Thymus (tissue), 11 donors: ENCODE data around the gene MID1. TPM values are rescaled to one million over a fixed set of nuclear protein-coding genes. Genes with fewer than 3 reads are reported as not detected.

ENCODE experiments used
- DNase-seq, 9 donors: peaks; one replicate each; pipeline ENCODE4 v3.0.0-alpha.2; 2013; ENCODE audit warnings: low spot score in 9 of 9, low read depth in 6 of 9, missing footprints in 1 of 9
- H3K27ac ChIP-seq, 2 donors: one replicate each; pipeline ENCODE4 v1.5.1; 2013; ENCODE audit warnings: control low read depth in 1 of 2, low read depth in 1 of 2, low read length in 1 of 2, mild to moderate bottlenecking in 1 of 2, moderate library complexity in 1 of 2
- H3K27me3 ChIP-seq, 2 donors: one replicate each; pipeline ENCODE4 v1.5.1; 2013; ENCODE audit warnings: low read length in 1 of 2; ENCODE audit not compliant: control insufficient read depth in 2 of 2, insufficient read depth in 1 of 2
- H3K36me3 ChIP-seq, 2 donors: one replicate each; pipeline ENCODE4 v1.5.1; 2013; ENCODE audit warnings: low read length in 1 of 2, mild to moderate bottlenecking in 1 of 2, moderate library complexity in 1 of 2; ENCODE audit not compliant: control insufficient read depth in 2 of 2, insufficient read depth in 2 of 2
- H3K4me1 ChIP-seq, 2 donors: one replicate each; pipeline ENCODE4 v1.5.1; 2013; ENCODE audit warnings: low read length in 2 of 2; ENCODE audit not compliant: control insufficient read depth in 2 of 2, insufficient read depth in 2 of 2
- H3K4me3 ChIP-seq, 2 donors: one replicate each; pipeline ENCODE4 v1.5.1; 2013; ENCODE audit warnings: low read length in 2 of 2, control low read depth in 1 of 2, mild to moderate bottlenecking in 1 of 2
- H3K9me3 ChIP-seq, 2 donors: one replicate each; pipeline ENCODE4 v1.5.1; 2013; ENCODE audit warnings: low read length in 1 of 2, mild to moderate bottlenecking in 1 of 2; ENCODE audit not compliant: control insufficient read depth in 2 of 2, insufficient read depth in 1 of 2
- WGBS: extraction: QIAGEN DNeasy Blood & Tissue Kit; methylation state at CpG from one replicate; pipeline ENCODE4 v1.1.7; 2013; 5-methylcytosine and 5-hydroxymethylcytosine counted together
- polyA plus RNA-seq: library from polyadenylated mRNA; stranded (reverse); fragments of 200-250 nt; gene quantifications from one replicate; pipeline ENCODE4 v1.2.3, GENCODE V29; 2013
- total RNA-seq: library from RNA; stranded (reverse); fragments of 120-200 nt; gene quantifications from one replicate; pipeline ENCODE4 v1.2.4, GENCODE V29; 2013
- donor health status: healthy.

MID1 gene
- total and polyA plus RNA-seq, 2 donors: 1.4 to 2.1 TPM

DNA sequence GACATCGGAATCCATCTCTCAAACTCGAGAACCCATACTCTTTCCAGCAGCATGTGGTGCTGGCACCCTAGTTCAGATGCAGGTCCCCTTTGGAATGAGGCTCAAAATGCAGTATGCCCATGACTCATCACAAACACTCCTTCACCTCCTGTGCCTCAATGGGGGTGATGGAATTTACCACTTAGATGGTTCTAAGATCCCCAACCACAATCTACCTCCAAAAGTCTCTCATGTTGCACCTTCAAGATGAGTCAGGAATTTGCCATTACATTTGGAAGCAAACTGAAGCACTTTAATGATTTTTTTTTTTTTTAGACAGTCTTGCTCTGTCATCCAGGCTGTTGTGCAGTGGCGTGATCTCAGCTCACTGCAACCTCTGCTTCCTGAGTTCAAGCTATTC, 8.5 kb upstream of the MID1 start:
- WGBS: 97% methylated on average over 3 of the region's 3 CpGs

DNA sequence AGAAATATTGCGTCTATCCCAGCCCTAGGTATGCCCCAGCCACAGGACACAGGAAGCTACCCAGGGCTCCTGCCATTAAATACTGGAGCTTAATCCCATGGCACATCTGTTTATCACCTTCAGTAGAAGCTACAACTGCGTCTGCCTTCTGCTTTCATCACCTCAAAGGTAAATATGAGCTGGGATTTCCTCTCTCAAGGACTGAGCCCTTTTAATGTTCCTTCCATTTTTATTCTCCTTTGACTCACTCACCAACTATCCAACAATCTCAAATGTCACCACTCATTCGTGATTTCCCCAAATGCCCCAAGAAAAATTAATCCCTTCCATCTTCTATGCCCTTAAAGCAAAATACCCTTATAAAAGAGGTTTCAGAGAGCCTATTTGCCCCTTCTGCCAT, 1.8 kb upstream of the MID1 start:
- H3K4me3 ChIP-seq: no peak overlapping the region
- peaks cover 0 to 4% of the 10 kb centered on the region in 2 donors for H3K4me1 ChIP-seq
- H3K27ac ChIP-seq: no peak overlapping the region
- H3K36me3 ChIP-seq: no peaks in the 10 kb centered on the region
- H3K27me3 ChIP-seq: peaks cover 0 to 34% of the 10 kb centered on the region in 2 donors
- no peaks in the 10 kb centered on the region for H3K9me3 ChIP-seq
- WGBS: 87% methylated on average over 3 of the region's 3 CpGs
- no peak for DNase-seq

More for the DNA sequence above, 8.5 kb upstream of the MID1 start:
- H3K36me3 ChIP-seq: no peaks in the 10 kb centered on the region
- DNase-seq: no peak
- H3K4me3 ChIP-seq: no peak overlapping the region
- H3K27ac ChIP-seq: no peak overlapping the region
- H3K9me3 ChIP-seq: no peaks in the 10 kb centered on the region
- H3K27me3 ChIP-seq: no peaks in the 10 kb centered on the region
- no peaks in the 10 kb centered on the region for H3K4me1 ChIP-seq

DNA sequence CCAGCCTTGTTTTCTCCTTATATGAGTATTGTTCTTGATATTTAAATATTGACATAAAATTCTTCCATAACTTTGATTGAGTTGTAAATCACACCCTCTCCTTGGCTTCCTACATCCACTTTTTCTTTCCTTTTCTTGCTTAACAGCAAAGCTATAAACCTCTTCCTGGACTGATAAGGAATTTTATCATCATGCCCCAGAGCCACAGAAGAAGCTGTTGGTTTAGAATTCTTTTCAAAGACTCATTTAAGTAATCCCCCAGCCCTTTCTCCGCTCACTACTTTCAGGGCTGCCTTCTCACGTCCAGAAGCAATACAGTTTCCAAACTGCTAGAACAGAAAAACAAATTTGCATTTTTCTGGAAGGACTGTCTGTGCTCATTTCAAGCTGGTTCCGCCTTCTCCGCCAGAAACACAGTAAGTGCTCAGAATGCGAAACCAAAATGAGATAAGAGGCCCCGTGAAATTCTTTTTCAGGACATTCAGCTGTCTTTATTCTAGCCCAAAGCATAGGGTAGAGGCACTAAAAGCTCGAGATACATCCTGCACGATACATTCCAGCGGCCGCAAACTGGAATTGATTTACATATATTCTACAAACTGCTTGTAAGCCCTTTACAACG, 849 bp downstream of the MID1 start:
- peak in 1 of 9 donors; percentile 7 for DNase-seq
- Histone ChIP-seq H3K4me3 (peak overlapping the region in 1 of 2 donors; percentile 33), H3K4me1 (peaks cover 0 to 4% of the 10 kb centered on the region in 2 donors), H3K27me3 (peaks cover 0 to 39% of the 10 kb centered on the region in 2 donors), H3K9me3 (no peaks in the 10 kb centered on the region), H3K27ac (peak overlapping the region in 1 of 2 donors; percentile 32), H3K36me3 (no peaks in the 10 kb centered on the region)
- 2% methylated on average over 11 of the region's 11 CpGs for WGBS

- H3K27ac ChIP-seq: no peak overlapping the region
- peak overlapping the region in 1 of 2 donors; percentile 15 for H3K4me3 ChIP-seq
- H3K36me3 ChIP-seq: no peaks in the 10 kb centered on the region
- 4% methylated on average over 13 of the region's 13 CpGs for WGBS
- H3K9me3 ChIP-seq: no peaks in the 10 kb centered on the region
- H3K27me3 ChIP-seq: peaks cover 0 to 39% of the 10 kb centered on the region in 2 donors
- no peak for DNase-seq
- peaks cover 0 to 4% of the 10 kb centered on the region in 2 donors for H3K4me1 ChIP-seq
Observed at GRCh38 chrX:10618961-10619360, 1.4 kb downstream of the MID1 start.

DNA sequence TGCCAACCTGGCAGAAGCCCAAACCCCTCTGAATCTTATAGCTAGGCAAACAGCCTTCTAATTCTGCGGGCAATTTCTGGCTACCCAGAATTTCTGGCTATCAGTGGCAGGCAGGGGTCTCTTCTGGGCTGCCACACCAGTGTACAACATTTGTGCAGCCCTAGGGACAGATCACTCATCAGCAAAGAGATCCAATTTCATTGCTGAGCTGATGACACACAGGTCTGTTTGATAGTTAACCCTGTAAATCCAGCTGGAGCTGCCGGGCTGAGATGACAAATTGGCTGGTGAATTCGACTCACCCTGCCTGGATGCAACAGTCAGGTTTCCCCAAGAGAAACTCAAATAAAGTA, 2.4 kb downstream of the MID1 start:
- Histone ChIP-seq H3K4me1 (peaks cover 0 to 4% of the 10 kb centered on the region in 2 donors), H3K27me3 (peaks cover 0 to 39% of the 10 kb centered on the region in 2 donors)
- 70% methylated on average over 3 of the region's 3 CpGs for WGBS

GRCh38 chrX:10617186-10617998, 3.0 kb downstream of the MID1 start:
- H3K27me3 ChIP-seq: peaks cover 0 to 39% of the 10 kb centered on the region in 2 donors
- H3K27ac ChIP-seq: no peak overlapping the region
- WGBS: 84% methylated on average over 10 of the region's 10 CpGs
- H3K36me3 ChIP-seq: no peaks in the 10 kb centered on the region
- no peaks in the 10 kb centered on the region for H3K9me3 ChIP-seq
- no peak overlapping the region for H3K4me3 ChIP-seq
- H3K4me1 ChIP-seq: peaks cover 0 to 4% of the 10 kb centered on the region in 2 donors
- no peak for DNase-seq

More for the DNA sequence above, 2.4 kb downstream of the MID1 start:
- Histone ChIP-seq H3K9me3 (no peaks in the 10 kb centered on the region), H3K36me3 (no peaks in the 10 kb centered on the region), H3K27ac (no peak overlapping the region), H3K4me3 (no peak overlapping the region)
- DNase-seq: no peak

- Histone ChIP-seq H3K4me3 (no peak overlapping the region), H3K9me3 (no peaks in the 10 kb centered on the region), H3K4me1 (peaks cover 0 to 4% of the 10 kb centered on the region in 2 donors), H3K27me3 (peaks cover 0 to 35% of the 10 kb centered on the region in 2 donors), H3K36me3 (no peaks in the 10 kb centered on the region), H3K27ac (no peak overlapping the region)
- 44% methylated on average over 14 of the region's 14 CpGs for WGBS
- DNase-seq: peak in 2 of 9 donors; percentile 20 to 28
Observed at GRCh38 chrX:10615931-10616774, 4.2 kb downstream of the MID1 start.

DNA sequence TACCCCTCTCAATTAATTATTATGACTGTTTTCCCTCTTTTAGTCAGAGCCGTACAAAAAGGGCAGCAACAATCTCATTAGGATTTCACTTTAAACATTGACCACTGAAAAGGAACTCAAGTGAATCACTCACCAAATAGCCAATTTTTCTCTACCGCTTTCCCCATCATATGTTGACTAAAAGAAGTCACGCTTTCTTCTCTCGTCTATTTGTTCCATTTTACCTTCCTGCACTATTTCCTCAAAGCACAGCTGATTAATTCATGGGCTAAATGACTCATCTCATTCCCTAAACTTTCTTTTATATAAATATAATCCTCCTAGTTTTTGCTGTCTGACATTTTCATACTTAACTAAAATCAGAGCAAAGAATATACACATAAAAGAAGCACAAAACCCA, 8.2 kb downstream of the MID1 start:
- Histone ChIP-seq H3K4me1 (no peaks in the 10 kb centered on the region), H3K27ac (no peak overlapping the region), H3K9me3 (no peaks in the 10 kb centered on the region), H3K36me3 (no peaks in the 10 kb centered on the region), H3K4me3 (no peak overlapping the region), H3K27me3 (peaks cover 0 to 5% of the 10 kb centered on the region in 2 donors)
- no peak for DNase-seq
- WGBS: 94% methylated on average over 4 of the region's 4 CpGs
